ENCODE measurements around the gene EXOC7.
"Not testable (repeated sequence)": the region's sequence is repeated elsewhere in the genome, so short reads cannot be mapped to it uniquely, and the experiment has no call there.

EXOC7 gene

GRCh38 chr17:76072148-76072858 is 31.3 kb downstream of the EXOC7 start, which contains the start of gene SRP68:
Gene SRP68, minus strand, starts transcription at chr17:76072517. Its CDS starts 26 bp downstream, at chr17:76072491.
- peak; percentile 86 for DNase-seq

- DNase-seq: no peak
These were observed 31.9 kb downstream of the EXOC7 start for GRCh38 chr17:76071531-76072147.

- no peak for DNase-seq
These were observed 37.8 kb downstream of the EXOC7 start for GRCh38 chr17:76065775-76066174.

GRCh38 chr17:76063875-76064546 is 39.6 kb downstream of the EXOC7 start:
- DNase-seq: no peak

GRCh38 chr17:76058264-76058663 is 45.3 kb downstream of the EXOC7 start:
- DNase-seq: not testable (repeated sequence)

- no peak for DNase-seq
These were observed 46.7 kb downstream of the EXOC7 start for GRCh38 chr17:76056882-76057281.

- no peak for DNase-seq
These were observed 49.5 kb downstream of the EXOC7 start for GRCh38 chr17:76054112-76054476.

- DNase-seq: no peak
These were observed 50.1 kb downstream of the EXOC7 start for GRCh38 chr17:76053246-76054111.

- DNase-seq: no peak
These were observed 52.0 kb downstream of the EXOC7 start for GRCh38 chr17:76051561-76051960.

- DNase-seq: no peak
These were observed 52.8 kb downstream of the EXOC7 start for GRCh38 chr17:76050538-76051467.

- DNase-seq: no peak
These were observed 53.6 kb downstream of the EXOC7 start for GRCh38 chr17:76049836-76050537.

- no peak for DNase-seq
These were observed 54.3 kb downstream of the EXOC7 start for GRCh38 chr17:76049239-76049638.

- no peak for DNase-seq
These were observed 54.9 kb downstream of the EXOC7 start for GRCh38 chr17:76048711-76049110.

GRCh38 chr17:76048025-76048605 is 55.5 kb downstream of the EXOC7 start:
- no peak for DNase-seq

- no peak for DNase-seq
These were observed 57.5 kb downstream of the EXOC7 start for GRCh38 chr17:76046064-76046463.

GRCh38 chr17:76044475-76045007 is 59.0 kb downstream of the EXOC7 start:
- not testable (repeated sequence) for DNase-seq

- not testable (repeated sequence) for DNase-seq
These were observed 60.7 kb downstream of the EXOC7 start for GRCh38 chr17:76042868-76043267.

GRCh38 chr17:76040376-76040775 is 63.2 kb downstream of the EXOC7 start:
- DNase-seq: no peak

GRCh38 chr17:76039121-76039520 is 64.5 kb downstream of the EXOC7 start:
- no peak for DNase-seq

- no peak for DNase-seq
These were observed 65.5 kb downstream of the EXOC7 start for GRCh38 chr17:76038050-76038449.
